OCI-LY3 (cell line): ENCODE results near the gene PMIS2.

ENCODE experiments used
- H2AFZ ChIP-seq: fragments of 200-600, 300-600 bp; shearing (Covaris generic); 2 replicates; pipeline ENCODE4 v1.6.0; 2014; ENCODE audit warnings: antibody characterized with exemption, low read depth, low read length
- H3K27ac ChIP-seq: fragments of 200-600, 300-600 bp; sonication (generic); 2 replicates; pipeline ENCODE4 v1.5.1; 2014; ENCODE audit warnings: mild to moderate bottlenecking, low read length, moderate library complexity, mixed read lengths
- H3K27me3 ChIP-seq: fragments of 200-600, 300-600 bp; sonication (generic); 2 replicates; pipeline ENCODE4 v1.6.1; 2014; ENCODE audit warnings: low read depth, low read length, mixed read lengths
- H3K36me3 ChIP-seq: fragments of 200-600, 300-600 bp; sonication (generic); replicated peaks from 2 replicates; pipeline ENCODE3; 2014; ENCODE audit warnings: low read depth, low read length, mixed read lengths
- H3K4me1 ChIP-seq: fragments of 300-600, 200-600 bp; sonication (generic); 2 replicates; pipeline ENCODE4 v1.6.1; 2014; ENCODE audit warnings: low read length, mixed read lengths
- H3K4me2 ChIP-seq: fragments of 200-600, 300-600 bp; sonication (generic); 2 replicates; pipeline ENCODE4 v1.6.1; 2014; ENCODE audit warnings: low read length, mixed read lengths
- H3K4me3 ChIP-seq: fragments of 300-600, 200-600 bp; sonication (generic); 2 replicates; pipeline ENCODE4 v1.5.1; 2014; ENCODE audit warnings: antibody characterized with exemption, mild to moderate bottlenecking, low read length, moderate library complexity
- H3K79me2 ChIP-seq: fragments of 300-600, 200-600 bp; shearing (Covaris generic); 2 replicates; pipeline ENCODE4 v1.6.1; 2014; ENCODE audit warnings: mild to moderate bottlenecking, low read length, mixed read lengths
- H3K9ac ChIP-seq: fragments of 300-600, 200-600 bp; shearing (Covaris generic); 2 replicates; pipeline ENCODE4 v1.6.0; 2014; ENCODE audit warnings: mild to moderate bottlenecking, low read length, moderate library complexity
- H3K9me3 ChIP-seq: fragments of 200-600, 300-600 bp; shearing (Covaris generic); 2 replicates; pipeline ENCODE4 v1.6.1; 2014; ENCODE audit warnings: low read length, mixed read lengths; ENCODE audit not compliant: insufficient read depth
- H4K20me1 ChIP-seq: fragments of 200-600, 300-600 bp; sonication (generic); 2 replicates; pipeline ENCODE4 v1.6.1; 2016; ENCODE audit warnings: low read length, mixed read lengths; ENCODE audit not compliant: insufficient read depth
- EZH2phosphoT487 ChIP-seq: fragments of 200-600 bp; shearing (Covaris generic); IDR thresholded peaks from 2 replicates; pipeline ENCODE4 v1.6.1; 2018; ENCODE audit warnings: antibody characterized with exemption, mixed run types, low read depth
- TF ChIP-seq, protein P1 (sequence below): fragments of 200-600, 300-600 bp; sonication (generic); IDR thresholded peaks from 2 replicates; pipeline ENCODE4 v1.5.1; 2014; ENCODE audit warnings: antibody characterized with exemption, low read length, low read depth

The PMIS2 gene

GRCh38 chr19:35620001-35620400 lies 34.0 kb downstream of the PMIS2 start:
- Histone ChIP-seq H3K9me3 (no peaks in the 10 kb centered on the region), H3K27me3 (no peaks in the 10 kb centered on the region), H3K79me2 (no peaks in the 10 kb centered on the region), H3K9ac (no peak overlapping the region), H3K4me2 (no peak overlapping the region), H4K20me1 (no peaks in the 10 kb centered on the region), H3K4me1 (peaks cover 6% of the 10 kb centered on the region; the same call in 1 of the 2 replicates), H2AFZ (no peak overlapping the region), H3K27ac (no peak overlapping the region), H3K36me3 (peaks cover 38% of the 10 kb centered on the region), H3K4me3 (no peak overlapping the region)
- TF ChIP-seq, protein P1, sequence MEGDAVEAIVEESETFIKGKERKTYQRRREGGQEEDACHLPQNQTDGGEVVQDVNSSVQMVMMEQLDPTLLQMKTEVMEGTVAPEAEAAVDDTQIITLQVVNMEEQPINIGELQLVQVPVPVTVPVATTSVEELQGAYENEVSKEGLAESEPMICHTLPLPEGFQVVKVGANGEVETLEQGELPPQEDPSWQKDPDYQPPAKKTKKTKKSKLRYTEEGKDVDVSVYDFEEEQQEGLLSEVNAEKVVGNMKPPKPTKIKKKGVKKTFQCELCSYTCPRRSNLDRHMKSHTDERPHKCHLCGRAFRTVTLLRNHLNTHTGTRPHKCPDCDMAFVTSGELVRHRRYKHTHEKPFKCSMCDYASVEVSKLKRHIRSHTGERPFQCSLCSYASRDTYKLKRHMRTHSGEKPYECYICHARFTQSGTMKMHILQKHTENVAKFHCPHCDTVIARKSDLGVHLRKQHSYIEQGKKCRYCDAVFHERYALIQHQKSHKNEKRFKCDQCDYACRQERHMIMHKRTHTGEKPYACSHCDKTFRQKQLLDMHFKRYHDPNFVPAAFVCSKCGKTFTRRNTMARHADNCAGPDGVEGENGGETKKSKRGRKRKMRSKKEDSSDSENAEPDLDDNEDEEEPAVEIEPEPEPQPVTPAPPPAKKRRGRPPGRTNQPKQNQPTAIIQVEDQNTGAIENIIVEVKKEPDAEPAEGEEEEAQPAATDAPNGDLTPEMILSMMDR = no peak
- TF ChIP-seq EZH2phosphoT487 = no peak

DNA sequence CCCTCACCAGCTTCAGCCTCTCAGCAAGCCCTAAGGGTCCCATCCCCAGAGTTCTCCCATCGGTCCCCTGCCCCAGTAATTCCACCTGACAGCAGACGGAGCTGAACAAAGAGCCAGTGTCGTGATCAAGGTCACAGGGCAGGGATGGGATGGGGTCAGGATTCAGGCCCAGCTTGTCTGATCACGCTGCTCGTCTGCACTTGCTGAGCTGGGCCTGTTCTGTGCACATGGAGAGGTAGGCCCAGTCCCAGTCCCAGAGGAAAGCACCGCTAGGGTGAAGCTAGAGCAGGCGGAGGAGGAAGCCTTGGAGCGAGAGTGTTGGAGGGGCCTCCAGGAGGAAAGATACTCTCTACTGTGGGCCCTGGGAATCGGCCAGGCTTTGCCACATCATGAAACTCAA lies 35.7 kb downstream of the PMIS2 start:
- Histone ChIP-seq H3K9ac (no peak overlapping the region), H2AFZ (no peak overlapping the region), H3K4me1 (peaks cover 6% of the 10 kb centered on the region; the same call in 1 of the 2 replicates), H4K20me1 (no peaks in the 10 kb centered on the region), H3K79me2 (no peaks in the 10 kb centered on the region), H3K27me3 (no peaks in the 10 kb centered on the region), H3K4me2 (no peak overlapping the region), H3K4me3 (no peak overlapping the region), H3K36me3 (peaks cover 30% of the 10 kb centered on the region), H3K9me3 (no peaks in the 10 kb centered on the region), H3K27ac (no peak overlapping the region)
- TF ChIP-seq EZH2phosphoT487 = no peak
- TF ChIP-seq, protein P1 = no peak

DNA sequence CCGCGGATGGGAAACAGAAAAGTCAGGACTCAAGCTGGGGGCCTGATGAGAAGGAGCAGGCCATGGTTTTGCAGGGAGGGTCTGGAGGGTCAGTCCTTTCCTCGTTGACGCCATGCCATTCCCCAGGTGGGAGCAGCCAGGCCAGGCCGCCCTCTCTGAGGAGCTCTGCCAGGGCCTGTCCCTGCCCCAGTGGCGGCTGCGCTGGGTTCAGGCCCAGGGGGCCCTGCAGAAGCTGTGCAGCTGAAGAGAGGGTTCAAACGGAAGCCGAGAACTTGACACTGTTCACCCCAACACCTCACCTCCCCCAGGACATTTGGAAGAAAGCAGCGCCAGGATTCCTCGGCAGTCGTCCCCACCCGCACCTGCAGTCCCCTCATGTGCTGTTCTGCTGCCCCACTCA lies 36.8 kb downstream of the PMIS2 start:
- TF ChIP-seq EZH2phosphoT487 = no peak
- TF ChIP-seq, protein P1 = no peak
- no peak overlapping the region for H3K9ac ChIP-seq
- no peaks in the 10 kb centered on the region for H3K27me3 ChIP-seq
- H3K4me1 ChIP-seq = peaks cover 6% of the 10 kb centered on the region; the same call in 1 of the 2 replicates
- H2AFZ ChIP-seq = no peak overlapping the region
- no peak overlapping the region for H3K27ac ChIP-seq
- no peaks in the 10 kb centered on the region for H3K9me3 ChIP-seq
- H3K4me2 ChIP-seq = no peak overlapping the region
- H3K36me3 ChIP-seq = peaks cover 26% of the 10 kb centered on the region
- H3K79me2 ChIP-seq = no peaks in the 10 kb centered on the region
- no peak overlapping the region for H3K4me3 ChIP-seq
- no peaks in the 10 kb centered on the region for H4K20me1 ChIP-seq

DNA sequence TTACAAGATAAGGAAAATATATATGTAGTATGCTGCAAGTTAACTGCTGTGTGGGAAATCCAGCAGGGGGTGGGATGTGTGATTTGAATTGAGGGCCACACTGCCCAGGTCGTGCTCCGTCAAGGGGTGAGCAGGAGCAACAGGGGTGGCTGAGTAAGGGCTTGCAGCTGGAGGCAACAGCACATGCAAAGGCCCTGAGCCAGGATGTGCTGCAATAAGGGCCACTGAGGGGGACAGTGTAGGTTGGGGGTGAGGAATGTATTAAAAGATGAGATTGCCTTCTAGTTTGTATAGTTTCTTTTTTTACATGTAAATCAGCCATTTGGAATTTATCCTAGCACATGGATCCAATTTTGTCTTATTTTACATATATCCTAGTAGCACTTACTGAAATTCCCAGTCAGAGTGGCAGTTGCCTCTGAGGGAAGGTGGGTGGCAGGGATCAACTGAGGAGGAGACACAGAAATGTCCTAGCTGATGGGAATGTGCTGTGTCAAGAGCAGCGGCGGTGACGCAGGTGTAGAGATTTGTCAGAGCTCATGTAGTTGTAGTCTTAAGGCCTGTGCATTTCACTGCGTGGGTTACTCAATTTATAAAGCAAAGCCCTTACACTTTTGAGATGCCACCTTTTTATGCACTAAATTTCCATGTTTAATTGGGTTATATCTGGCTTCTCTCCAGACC lies 37.5 kb downstream of the PMIS2 start:
- Histone ChIP-seq H4K20me1 (no peaks in the 10 kb centered on the region), H3K27me3 (no peaks in the 10 kb centered on the region), H3K79me2 (no peaks in the 10 kb centered on the region), H3K36me3 (peaks cover 23% of the 10 kb centered on the region), H3K27ac (no peak overlapping the region), H3K4me3 (no peak overlapping the region), H3K4me1 (peaks cover 6% of the 10 kb centered on the region; the same call in 1 of the 2 replicates), H3K9ac (no peak overlapping the region), H3K9me3 (no peaks in the 10 kb centered on the region), H2AFZ (no peak overlapping the region), H3K4me2 (no peak overlapping the region)
- TF ChIP-seq EZH2phosphoT487 = no peak
- TF ChIP-seq, protein P1 = no peak
